Activated naive CD4-positive, alpha-beta T cell (primary cell): ENCODE data around the gene PANK1.

ENCODE experiments used
- DNase-seq, 4 experiments: peaks; one replicate each; lab custom pipeline; 2025; lab: John Stamatoyannopoulos, UW

Gene PANK1

DNA sequence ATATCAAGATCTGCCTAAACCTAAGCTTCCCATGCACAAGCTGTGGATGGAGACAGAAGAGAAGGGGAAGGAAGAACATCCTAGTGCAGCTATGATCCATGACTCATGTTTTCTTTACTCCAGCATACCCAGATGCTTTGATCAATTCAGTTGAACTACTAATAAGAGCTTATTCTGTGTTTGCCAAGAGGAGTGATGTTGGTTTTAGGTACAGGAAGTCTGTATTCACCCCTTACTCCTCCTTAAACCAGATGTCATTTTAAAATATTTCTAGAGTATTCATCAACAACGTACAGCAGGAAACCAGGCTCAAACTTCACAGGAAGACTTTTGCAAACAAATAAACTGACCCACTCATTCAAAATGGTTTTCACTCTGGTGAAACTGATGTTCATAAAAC, 29.2 kb downstream of the PANK1 start:
- DNase-seq, result no peak

DNA sequence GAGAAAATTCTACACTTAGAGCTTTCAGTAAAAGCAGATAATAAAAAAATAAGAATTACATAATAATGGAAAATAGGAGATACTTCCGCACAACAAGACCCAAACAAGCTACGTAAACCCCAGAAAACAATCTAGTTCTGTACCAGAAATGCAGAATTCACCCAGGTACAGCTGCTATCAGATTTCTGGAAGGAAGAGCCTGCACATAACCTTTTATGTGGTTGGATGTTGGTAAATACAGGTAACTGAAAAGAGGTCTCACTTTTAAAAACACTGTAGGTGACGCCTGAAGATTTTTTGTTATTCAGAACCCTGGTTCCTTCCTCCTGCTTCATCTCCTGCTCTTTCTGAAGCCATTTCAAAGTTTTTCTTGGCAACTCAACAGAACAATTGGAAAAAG, 29.9 kb downstream of the PANK1 start:
- DNase-seq, result no peak

DNA sequence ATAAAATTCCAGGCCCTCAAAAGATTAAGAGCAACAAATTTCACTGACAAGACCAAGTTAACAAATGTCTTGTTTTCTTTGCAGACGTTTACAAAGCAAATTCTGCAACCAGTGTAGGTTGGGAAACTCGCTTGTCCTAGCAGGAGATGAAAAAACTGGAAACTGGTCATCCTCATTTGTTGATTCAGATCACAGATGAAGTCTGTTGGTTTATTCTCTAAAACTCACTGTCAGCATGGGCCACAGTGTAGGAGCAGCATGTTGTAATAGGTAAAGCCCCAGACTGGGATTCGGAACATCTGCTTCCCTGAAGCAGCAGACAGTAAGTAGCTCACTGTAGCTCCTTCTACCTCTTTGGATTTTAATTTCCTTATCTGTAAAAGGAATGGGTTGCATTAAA, 31.5 kb downstream of the PANK1 start:
- DNase-seq, result no peak

DNA sequence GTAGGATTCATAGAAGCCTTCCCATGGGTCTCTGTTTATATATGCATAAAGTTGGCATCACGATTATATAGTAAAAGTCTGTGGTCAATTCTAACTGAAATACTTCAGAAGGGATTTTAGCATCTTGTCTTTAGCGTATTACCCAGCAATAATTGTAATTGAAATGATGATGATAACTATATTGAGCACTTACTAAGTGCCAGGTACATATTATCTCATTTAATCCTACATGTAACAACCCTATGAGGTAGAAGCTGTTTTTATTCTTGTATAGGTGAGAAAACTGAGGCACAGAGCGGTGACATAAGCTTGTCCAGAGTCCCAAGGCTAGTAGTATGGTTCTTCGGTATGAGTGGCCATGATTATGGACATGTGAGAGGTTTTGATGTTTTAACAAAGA, 33.8 kb downstream of the PANK1 start:
- DNase-seq, result no peak

DNA sequence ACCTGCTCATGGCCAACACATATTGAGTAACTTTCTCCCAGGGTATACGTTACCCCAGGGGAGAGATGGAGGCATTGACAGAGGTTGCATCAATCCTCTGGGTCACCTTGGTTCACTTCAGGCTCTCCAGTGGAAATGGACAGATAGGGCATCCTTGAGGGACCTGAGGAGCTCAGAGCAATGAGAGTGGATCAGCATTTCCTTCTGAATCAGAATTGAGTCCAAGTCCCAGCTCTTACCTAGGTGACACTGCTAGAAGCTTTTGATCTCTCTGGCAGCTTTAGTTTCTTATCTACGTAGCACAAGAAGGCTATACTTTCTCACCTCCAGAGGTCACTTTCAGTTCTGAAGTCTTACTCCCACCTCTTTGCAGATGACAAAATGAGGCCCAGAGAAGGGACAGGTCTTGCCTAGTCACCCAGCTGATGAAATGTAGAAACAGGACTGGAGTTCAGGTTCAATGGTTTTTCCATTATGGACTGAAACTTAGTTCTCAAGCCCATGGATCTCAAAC, 35.2 kb downstream of the PANK1 start:
- DNase-seq, result no peak

DNA sequence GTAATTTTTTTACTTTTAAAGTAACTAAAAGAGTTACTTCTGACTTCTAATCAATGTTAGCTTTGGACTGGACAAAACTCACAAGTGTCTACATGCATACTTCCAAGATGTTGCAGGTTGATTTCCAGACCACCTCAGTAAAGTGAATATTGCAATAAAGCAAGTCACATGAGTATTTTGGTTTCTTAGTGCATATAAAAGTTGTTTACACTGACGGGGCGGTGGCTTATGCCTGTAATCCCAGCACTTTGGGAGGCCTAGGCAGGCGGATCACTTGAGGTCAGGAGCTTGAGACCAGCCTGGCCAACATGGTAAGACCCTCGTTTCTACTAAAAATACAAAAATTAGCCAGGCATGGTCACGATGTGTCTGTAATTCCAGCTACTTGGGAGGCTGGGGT, 40.8 kb downstream of the PANK1 start:
- DNase-seq, result no peak

DNA sequence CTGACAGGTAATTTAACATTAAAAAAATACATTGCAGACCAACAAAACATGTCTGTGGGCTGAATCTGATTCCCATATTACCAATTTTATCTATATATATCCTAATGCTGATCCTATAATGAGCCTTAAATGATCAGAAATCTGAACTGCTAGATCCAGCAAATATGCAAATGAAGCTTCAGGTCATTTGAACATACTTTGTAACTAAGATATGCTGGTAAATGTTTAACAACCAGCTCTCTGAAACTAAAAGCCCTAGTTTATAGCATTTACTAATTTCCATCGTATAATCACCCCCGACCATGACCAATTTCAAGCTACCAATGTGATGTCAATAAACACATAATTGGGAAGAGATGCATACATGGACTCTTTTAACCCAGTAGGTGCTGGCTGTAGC, 42.1 kb downstream of the PANK1 start:
- no peak for DNase-seq

DNA sequence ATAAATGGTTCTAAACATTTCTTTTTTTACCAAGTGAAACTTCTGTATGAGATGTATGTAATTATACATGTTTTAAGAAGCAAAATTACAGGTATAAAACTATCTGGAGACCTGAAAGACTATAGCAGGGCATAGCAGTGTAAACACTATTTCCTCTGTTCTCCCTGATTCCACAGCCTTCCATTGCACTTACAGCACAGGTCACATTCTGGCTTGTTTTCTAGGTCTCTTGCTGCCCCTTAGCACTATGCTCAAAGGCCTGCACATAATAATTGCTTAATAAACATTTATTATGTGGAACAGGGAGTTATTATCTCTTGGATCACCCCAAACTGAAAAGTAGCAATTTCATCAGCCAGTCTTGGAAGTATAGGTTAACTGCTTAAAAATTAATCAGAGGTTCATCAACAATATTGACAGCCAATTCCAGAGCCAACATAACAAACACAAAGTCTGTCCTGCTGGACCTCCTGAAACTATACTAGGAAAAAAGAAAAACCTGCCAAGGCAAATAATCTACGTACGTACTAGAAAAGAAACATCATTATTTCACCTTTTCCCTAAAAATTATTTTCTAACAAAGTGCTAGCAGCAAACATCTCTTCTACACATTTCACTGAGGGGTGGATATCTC, 43.2 kb downstream of the PANK1 start:
- DNase-seq, result no peak

DNA sequence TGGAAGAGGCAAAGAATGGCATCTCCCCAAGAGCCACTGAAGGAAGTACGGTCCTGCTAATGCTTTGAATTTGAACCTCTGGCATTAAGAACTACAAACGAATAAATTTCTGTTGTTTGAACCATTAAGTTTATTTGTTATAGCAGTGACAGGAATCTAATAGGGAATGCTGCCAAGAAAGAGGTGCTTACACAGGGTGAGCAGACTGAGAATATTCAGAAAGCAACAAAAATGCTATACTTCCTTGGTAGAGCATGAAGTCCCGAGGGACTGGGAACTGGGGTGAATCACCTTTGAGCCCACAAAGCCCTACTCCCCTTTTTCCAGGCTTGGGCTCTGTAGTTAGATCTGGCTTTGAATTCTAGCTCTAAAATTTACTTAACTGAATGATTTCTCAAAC, 45.0 kb downstream of the PANK1 start:
- no peak for DNase-seq

DNA sequence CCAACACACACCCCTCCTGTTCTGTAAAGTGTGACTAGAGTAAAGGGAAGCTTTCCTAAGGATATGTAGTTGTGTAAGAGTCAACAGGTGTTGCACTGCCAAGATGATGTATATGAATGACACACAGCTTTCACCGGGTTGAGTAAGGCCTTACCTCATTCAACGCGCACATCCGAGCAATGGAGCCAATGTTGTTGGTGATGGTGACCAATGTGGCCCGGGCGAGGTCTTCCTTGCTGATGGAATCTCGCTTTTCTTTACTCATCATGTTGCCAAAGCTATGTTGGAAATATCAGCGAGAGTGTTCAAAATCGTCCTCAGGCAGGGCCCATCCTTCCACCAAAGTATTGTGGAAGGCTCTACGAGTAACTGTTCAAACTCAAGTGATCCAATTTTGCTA, 52.0 kb downstream of the PANK1 start:
- DNase-seq, result no peak

DNA sequence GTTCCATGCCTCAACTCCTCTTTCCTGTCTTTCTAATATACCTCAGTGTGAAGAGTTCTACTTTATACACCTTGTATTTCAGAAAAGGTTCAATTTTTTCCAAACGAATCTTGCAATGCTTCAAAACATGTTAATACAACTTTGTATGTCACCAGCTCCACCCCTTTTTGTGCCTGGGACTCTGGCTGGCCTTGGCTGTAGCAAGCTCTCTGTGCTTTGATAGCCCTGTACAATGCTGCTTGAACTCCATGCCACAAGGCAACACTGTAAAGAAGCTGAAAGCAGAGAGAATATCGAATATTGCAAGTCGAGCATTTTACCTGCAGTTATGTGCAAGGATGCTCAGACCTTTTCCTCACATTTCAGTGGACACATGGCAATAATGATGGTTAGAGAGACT, 52.5 kb downstream of the PANK1 start:
- no peak for DNase-seq

DNA sequence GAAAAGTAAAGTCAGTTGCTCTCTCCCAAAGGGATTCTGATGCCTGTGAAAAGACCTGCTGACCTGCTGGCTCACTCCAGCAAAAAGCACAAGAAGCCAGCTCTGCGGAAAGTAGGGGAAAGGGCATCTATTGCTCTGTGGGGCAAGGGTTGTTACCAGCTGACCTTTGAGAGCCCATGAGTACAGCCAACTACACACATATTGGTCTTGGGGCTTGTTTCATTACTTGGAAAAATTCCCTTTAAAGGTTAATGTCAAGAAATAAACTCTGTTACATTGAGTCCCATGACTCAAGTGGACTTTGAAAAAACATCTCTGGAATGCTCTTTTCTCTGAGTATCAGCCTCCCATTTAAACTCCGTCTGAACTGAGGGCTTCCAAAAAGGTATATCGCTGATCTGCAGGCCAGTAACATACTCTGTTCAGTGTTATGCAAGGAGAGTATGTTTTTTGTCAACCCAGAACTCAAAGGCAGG, 53.2 kb downstream of the PANK1 start:
- DNase-seq, result no peak

DNA sequence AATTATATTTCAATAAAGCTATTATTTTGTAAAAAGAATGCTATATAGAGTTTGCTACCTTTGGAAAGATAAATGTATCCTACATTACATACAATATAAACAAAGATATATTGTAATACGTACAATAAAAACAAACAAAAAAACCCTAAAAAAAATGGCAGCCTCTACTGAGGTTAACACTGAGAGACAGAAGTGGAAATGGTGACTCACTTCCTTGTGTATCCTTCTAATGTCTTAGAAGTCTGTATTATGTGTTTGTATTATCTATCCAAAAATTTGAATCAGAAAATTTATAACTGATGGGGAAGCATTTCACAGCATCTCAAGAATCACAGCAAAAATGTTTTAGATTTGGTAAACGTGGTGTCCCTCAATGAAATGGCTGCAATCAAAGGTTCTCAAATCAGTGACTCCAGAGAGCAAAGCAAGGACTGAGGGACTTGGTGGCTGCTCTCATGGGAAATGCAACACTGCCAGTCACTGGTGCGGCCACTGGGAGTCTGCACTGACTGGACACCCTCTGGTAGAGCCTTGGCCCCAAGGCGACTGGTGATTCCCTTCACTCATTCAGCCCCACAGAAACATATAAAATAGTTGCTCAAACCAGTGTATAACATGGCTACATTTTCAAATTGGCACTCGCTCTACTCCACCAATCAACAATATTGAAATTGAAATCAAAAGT, 53.8 kb downstream of the PANK1 start:
- no peak for DNase-seq

DNA sequence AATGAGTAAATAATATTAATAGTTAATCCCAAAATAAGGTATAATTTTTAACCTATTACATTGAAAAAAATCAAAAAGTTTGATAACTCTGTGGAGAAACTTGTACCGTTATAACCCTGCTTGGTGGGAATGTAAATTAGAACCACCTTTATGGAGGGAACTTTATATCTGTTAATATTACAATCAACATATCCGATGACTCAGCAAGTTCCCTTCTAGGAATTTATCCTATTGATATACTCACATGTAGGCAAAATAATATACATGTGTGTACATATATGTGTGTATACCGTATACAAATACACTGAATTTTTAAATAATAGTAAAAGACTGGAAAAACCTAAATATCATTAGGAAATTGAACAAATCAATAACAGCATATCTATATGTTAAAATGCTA, 54.7 kb downstream of the PANK1 start:
- DNase-seq, result no peak

DNA sequence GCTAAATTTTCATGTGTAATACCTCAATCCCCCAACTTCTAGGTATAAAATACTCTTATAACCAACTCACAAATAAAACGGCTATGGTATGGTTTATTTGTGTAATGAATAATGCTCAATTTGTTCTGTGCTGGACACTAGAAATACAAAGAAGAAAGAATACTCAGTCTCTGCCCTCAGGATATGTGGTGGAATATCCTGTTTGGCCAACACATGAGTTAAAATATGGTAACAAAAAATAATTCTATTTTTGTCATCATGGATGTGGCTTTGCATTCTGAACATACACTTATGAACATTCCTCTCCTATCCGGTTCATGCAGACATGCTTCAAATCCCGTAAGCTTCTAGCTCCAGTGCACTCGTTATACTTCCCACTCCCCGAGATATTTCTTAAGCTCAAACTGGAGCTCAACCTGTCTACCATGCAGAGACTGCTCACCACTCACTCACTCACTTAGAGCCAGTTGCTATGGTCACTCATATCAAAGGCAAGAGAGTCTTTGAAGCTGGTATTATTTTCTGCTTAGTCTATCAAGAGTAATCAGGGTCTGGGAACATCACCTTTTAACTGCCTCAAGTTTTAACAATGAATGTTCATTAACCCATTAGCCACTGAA, 55.8 kb downstream of the PANK1 start:
- no peak for DNase-seq

DNA sequence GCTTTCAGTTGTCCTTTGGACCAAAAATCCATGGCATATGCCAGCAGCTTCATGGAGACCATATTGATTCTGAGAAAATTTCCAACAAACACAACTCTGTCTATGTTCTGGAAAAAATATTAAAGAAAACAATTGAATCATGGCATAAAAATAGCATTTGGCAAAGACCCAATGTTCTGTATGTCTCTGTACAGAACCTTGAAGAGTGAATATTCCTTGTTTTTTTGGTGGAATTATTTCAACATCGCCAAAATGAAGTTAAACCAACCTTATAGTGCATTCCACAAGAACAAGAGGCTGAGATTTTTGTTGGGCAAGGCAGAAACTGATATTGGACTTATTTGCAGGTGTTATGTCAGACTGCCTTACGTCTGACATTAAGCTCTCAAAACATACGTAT, 56.4 kb downstream of the PANK1 start:
- DNase-seq, result no peak

DNA sequence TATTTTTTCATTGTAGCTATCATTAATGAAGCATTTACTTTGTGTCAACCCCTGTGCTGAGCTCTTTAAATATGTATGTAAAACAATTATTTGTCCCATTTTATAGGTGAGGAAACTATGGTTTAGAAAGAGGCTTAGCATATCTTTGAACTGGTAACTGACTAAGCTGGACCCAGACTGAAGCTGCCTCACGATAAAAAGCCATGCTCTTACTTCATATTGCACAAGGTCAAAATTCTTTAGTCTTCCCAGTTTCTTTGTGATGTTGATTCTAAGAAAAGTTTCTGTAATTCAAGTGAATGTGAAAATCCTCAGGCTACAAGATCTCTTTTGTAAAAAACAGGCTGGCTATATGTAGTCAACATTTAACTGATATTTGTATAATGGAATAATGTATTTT, 63.0 kb downstream of the PANK1 start:
- DNase-seq, result no peak

DNA sequence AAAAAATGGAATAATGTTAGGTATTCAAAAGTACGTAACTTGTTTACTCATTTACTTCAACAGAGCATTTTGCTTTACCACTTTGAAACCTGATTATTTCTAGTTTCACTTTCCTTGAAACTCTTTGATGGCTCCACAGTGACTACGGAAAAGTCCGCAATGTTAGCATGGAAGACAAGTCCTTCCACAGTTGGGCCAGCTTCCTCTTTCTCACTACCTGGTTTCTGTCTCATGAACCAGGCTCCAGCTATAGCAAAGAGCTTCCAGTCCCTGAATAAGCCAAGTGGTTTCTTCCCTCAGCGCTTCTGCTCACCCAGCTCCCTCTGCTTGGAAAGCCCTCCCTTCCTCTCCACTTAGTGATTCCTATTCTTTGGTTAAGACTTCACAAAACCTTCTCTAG, 64.8 kb downstream of the PANK1 start:
- DNase-seq, result no peak

DNA sequence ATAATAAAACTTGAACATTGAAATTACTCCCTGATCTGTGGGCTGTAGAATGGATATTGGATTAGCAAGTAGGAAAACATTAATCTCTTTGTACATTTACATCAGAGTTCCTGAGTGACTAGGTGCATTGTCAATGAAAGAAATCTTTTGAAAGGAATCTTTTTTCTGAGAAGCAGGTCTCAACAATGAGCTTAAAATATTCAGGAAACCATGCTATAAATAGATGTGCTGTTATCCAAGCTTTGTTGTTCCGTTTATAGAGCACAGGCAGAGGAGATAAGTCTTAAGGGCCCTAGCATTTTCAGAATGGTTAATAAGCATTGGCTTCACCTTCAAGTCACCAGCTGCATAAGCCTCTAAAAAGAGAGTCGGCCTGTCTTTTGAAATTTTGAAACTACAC, 68.3 kb downstream of the PANK1 start:
- no peak for DNase-seq

DNA sequence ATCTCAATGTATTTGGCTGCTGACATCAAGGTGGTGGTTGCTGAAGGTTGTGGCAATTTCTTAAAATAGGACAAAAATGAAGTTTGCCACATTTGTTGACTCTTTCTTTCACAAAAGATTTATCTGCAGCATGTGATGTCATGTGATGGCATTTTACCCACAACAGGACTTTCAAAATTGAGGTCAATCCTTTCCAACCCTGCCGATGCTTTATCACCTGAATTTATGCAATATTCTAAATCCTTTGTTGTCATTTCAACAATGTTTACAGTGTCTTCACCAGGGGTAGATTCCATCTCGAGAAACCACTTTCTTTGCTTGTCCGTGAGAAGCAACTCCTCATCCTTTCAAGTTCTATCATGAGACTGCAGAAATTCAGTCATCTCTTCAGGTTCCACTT, 69.0 kb downstream of the PANK1 start:
- no peak for DNase-seq

DNA sequence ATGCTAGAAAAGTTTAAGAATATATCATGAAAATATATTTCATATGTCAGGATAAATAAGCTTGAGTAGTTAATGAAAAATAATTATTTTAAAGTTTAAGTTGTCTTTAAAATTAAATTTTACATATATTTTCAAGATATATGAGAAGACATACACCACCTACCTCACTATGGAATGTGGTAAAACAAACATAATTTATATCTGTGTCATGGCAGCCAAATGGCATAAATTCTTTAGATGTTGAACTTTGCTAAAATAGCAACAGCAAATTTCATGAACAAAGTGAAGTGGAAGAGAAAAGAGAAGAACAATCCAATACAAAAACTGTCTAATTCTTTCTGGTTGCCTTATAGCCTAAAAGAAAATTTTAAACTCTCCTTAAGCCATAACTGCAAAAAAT, 70.0 kb downstream of the PANK1 start:
- DNase-seq, result no peak

DNA sequence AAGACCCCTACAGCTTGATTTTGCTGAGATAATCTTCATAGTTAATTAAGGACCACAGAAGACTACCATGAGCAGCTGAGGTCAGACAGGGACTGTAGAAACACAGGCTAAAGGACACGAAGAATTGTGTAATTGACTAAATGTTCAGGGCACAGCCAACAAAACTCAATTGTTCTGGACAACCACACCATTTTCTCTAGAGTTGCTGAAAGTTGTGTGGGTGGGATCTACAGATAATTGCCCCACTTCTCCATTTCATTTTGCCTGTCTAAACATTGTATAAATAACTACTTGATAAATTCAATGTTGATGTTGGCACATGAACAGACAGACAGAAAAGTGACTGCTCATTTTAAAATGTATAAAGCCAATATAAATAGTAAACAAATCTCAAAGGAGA, 70.7 kb downstream of the PANK1 start:
- no peak for DNase-seq

DNA sequence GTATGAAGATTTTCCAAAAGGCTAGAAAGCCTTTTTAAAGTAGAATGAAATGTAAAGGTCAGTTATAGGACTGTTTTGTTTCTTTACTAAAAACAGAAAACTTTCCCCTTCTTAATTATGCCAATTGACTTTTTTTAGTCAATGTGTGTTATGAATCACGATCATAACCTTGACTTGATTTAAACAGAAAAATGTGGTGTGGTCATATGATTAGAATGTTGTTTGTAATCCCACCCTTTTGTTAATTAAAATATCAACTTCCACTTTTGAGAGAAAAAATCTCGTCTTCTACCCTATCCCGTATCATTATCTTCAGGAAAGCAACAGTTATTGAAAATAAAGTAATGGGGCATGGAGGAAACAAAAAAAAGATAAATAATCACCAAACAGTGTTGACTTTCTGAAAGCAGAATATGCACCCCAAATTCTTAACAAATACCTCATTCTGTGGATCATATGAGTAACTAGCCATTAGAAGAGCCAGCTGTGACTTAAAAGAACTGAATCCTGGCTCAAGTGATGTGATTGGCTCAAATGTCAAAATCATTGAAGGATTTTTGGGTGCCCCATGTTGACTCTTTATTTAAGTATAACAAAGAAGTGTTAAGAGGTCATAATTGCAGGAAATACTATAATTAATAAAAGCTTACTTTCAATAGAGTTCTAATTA, 77.3 kb downstream of the PANK1 start:
- no peak for DNase-seq
